Neuron (in vitro differentiated cells): ENCODE data around the gene SLC25A11.
"Not testable (repeated sequence)": the region's sequence is repeated elsewhere in the genome, so short reads cannot be mapped to it uniquely, and the experiment has no call there.

ENCODE experiments used
- H2AFZ ChIP-seq: one replicate; pipeline ENCODE4 v1.6.1; 2013; ENCODE audit warnings: low read depth, mild to moderate bottlenecking, inconsistent platforms, low read length, moderate library complexity
- H3K27me3 ChIP-seq: one replicate; pipeline ENCODE4 v1.6.1; 2013; ENCODE audit warnings: low read length; ENCODE audit not compliant: insufficient read depth
- H3K36me3 ChIP-seq: one replicate; pipeline ENCODE4 v1.6.1; 2013; ENCODE audit warnings: low read length; ENCODE audit not compliant: insufficient read depth
- H3K4me1 ChIP-seq: one replicate; pipeline ENCODE4 v1.6.1; 2013; ENCODE audit warnings: low read length; ENCODE audit not compliant: insufficient read depth
- H3K4me3 ChIP-seq: 2 replicates; pipeline ENCODE4 v1.5.1; 2013; ENCODE audit warnings: mild to moderate bottlenecking, low read length, moderate library complexity
- H3K9me3 ChIP-seq: one replicate; pipeline ENCODE4 v1.6.1; 2013; ENCODE audit warnings: low read length

SLC25A11 gene

GRCh38 chr17:4936436-4936835 lies 3.4 kb downstream of the SLC25A11 start:
- Histone ChIP-seq H3K27me3 (no peaks in the 10 kb centered on the region), H3K9me3 (no peaks in the 10 kb centered on the region), H2AFZ (no peak overlapping the region), H3K4me3 (no peak overlapping the region), H3K4me1 (peaks cover 18% of the 10 kb centered on the region), H3K36me3 (peaks cover 17% of the 10 kb centered on the region)

DNA sequence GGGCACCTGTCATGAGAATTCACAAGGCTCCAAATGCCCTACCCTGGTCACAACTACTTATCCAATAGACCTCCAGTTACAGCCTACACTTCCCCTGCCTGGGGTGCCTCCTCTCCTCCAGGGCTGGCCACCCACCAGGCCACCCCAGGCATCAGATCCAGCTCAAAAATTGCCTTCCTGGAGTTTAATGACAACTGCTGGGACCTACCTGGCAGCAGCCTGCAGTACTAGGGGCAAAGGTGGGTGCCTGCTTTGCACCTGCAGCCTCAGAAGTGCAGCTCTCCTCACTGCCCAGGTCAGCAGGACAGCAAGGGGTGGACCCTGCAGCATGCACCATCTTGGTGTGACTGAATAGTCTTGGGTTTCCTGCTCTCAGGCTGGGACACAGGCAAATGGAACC lies 4.2 kb downstream of the SLC25A11 start:
- Histone ChIP-seq H2AFZ (no peak overlapping the region), H3K4me1 (peaks cover 11% of the 10 kb centered on the region), H3K27me3 (no peaks in the 10 kb centered on the region), H3K36me3 (peaks cover 17% of the 10 kb centered on the region), H3K9me3 (no peaks in the 10 kb centered on the region), H3K4me3 (no peak overlapping the region)

DNA sequence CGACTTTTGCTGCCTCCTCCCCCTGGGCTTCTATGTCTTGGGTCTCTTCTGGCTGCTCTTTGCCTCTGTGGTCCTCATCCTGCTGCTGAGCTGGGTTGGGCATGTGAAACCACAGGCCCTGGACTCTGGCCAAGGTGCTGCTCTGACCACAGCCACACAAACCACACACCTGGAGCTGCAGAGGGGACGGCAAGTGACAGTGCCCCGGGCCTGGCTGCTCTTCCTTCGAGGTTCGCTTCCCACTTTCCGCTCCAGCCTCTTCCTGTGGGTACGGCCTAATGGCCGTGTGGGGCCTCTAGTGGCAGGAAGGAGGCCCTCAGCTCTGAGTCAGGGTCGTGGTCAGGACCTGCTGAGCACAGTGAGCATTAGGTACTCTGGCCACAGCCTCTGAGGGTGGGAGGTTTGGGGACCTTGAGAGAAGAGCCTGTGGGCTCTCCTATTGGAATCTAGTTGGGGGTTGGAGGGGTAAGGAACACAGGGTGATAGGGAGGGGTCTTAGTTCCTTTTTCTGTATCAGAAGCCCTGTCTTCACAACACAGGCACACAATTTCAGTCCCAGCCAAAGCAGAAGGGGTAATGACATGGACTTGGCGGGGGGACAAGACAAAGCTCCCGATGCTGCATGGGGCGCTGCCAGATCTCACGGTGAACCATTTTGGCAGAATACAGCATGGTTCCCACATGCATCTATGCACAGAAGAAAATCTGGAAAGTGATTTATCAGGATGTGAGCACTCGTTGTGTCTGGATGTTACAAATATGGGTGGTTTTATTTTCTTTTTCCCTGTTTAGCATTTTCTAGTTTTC lies 5.5 kb downstream of the SLC25A11 start:
- H3K36me3 ChIP-seq, result peaks cover 17% of the 10 kb centered on the region
- H3K4me1 ChIP-seq, result peaks cover 11% of the 10 kb centered on the region
- no peak overlapping the region for H3K4me3 ChIP-seq
- H3K9me3 ChIP-seq, result no peaks in the 10 kb centered on the region
- H2AFZ ChIP-seq, result no peak overlapping the region
- no peaks in the 10 kb centered on the region for H3K27me3 ChIP-seq

DNA sequence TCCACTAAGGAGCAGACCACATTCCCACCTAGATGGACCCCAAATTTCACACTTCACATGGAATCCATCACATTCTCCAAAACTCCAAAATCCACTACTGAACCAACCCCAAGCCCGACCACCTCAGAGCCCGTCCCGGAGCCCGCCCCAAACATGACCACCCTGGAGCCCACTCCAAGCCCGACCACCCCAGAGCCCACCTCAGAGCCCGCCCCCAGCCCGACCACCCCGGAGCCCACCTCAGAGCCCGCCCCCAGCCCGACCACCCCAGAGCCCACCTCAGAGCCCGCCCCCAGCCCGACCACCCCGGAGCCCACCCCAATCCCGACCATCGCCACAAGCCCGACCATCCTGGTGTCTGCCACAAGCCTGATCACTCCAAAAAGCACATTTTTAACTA lies 6.2 kb downstream of the SLC25A11 start:
- H3K4me3 ChIP-seq, result no peak overlapping the region
- H3K27me3 ChIP-seq, result no peaks in the 10 kb centered on the region
- peaks cover 4% of the 10 kb centered on the region for H3K4me1 ChIP-seq
- H3K9me3 ChIP-seq, result no peaks in the 10 kb centered on the region
- peaks cover 17% of the 10 kb centered on the region for H3K36me3 ChIP-seq
- no peak overlapping the region for H2AFZ ChIP-seq

- H3K27me3 ChIP-seq, result no peaks in the 10 kb centered on the region
- H2AFZ ChIP-seq, result no peak overlapping the region
- no peaks in the 10 kb centered on the region for H3K4me1 ChIP-seq
- no peak overlapping the region for H3K4me3 ChIP-seq
- peaks cover 10% of the 10 kb centered on the region for H3K36me3 ChIP-seq
- no peaks in the 10 kb centered on the region for H3K9me3 ChIP-seq
These were observed 7.1 kb downstream of the SLC25A11 start for GRCh38 chr17:4932756-4933155.

DNA sequence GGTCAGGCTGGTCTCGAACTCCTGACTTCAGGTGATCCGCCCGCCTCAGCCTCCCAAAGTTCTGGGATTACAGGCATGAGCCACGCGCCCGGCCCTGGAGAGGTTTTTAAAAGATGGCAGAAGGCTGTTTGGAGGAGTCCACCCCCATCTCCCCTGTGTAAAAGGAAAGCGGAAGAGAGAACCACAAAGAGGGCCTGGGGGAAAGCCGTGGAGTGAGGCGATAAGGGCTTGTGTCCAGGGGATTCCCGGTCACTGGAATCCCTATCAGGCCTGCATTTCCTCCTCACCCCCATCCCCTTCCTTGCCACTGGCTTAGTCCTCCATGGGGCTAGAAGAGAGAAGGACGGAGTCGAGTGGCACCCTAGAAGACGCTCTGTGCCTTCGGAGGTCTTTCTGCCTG lies 7.9 kb downstream of the SLC25A11 start, which contains the start of gene GP1BA:
Gene GP1BA, plus strand, starts transcription at position 315 of the 400 bp plus-strand sequence. CDS start 328 bp downstream, outside the sequence.
- no peak within 1 kb of the TSS for H3K4me3 ChIP-seq
- no peaks in the 10 kb centered on the region for H3K4me1 ChIP-seq
- no peaks in the 10 kb centered on the region for H3K27me3 ChIP-seq
- H2AFZ ChIP-seq, result no peak within 1 kb of the TSS
- H3K36me3 ChIP-seq, result peaks cover 3% of the 10 kb centered on the region
- H3K9me3 ChIP-seq, result no peaks in the 10 kb centered on the region

- H3K9me3 ChIP-seq, result no peaks in the 10 kb centered on the region
- H3K36me3 ChIP-seq, result no peaks in the 10 kb centered on the region
- no peaks in the 10 kb centered on the region for H3K4me1 ChIP-seq
- no peaks in the 10 kb centered on the region for H3K27me3 ChIP-seq
- H3K4me3 ChIP-seq, result no peak overlapping the region
- H2AFZ ChIP-seq, result no peak overlapping the region
These were observed 11.0 kb downstream of the SLC25A11 start for GRCh38 chr17:4928881-4929280.

GRCh38 chr17:4926577-4927335 lies 13.1 kb downstream of the SLC25A11 start:
- not testable (repeated sequence) for H2AFZ ChIP-seq, H3K27me3 ChIP-seq

DNA sequence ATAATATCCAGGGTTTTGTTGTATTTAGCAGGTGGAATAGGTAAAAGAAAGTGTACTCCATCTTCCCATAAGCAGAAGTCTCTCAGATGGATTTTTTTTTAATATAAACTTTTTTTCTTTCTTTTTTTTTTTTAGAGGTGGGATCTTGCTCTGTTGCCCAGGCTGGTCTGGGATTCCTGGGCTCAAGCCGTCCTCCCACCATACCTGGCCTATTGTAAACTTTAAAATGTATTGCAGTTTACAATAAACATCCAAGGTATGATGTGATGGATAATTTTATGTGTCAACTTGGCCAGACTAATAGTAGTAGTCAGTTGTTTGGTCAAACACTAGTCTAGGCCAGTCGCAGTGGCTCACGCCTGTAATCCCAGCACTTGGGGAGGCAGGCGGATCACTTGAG lies 18.5 kb downstream of the SLC25A11 start:
- Histone ChIP-seq H3K9me3 (no peaks in the 10 kb centered on the region), H3K4me1 (peaks cover 3% of the 10 kb centered on the region), H2AFZ (no peak overlapping the region), H3K4me3 (no peak overlapping the region), H3K27me3 (no peaks in the 10 kb centered on the region), H3K36me3 (no peaks in the 10 kb centered on the region)

More at GRCh38 chr17:4926577-4927335, 13.1 kb downstream of the SLC25A11 start:
- not testable (repeated sequence) for H3K9me3 ChIP-seq, H3K36me3 ChIP-seq, H3K4me1 ChIP-seq, H3K4me3 ChIP-seq

GRCh38 chr17:4920351-4921048 lies 19.3 kb downstream of the SLC25A11 start:
- Histone ChIP-seq H3K9me3 (no peaks in the 10 kb centered on the region), H2AFZ (no peak overlapping the region), H3K4me3 (no peak overlapping the region), H3K4me1 (peaks cover 3% of the 10 kb centered on the region), H3K27me3 (no peaks in the 10 kb centered on the region), H3K36me3 (no peaks in the 10 kb centered on the region)

GRCh38 chr17:4919511-4920047 lies 20.3 kb downstream of the SLC25A11 start:
- H3K4me3 ChIP-seq, result no peak overlapping the region
- H3K9me3 ChIP-seq, result no peaks in the 10 kb centered on the region
- no peak overlapping the region for H2AFZ ChIP-seq
- peaks cover 3% of the 10 kb centered on the region for H3K4me1 ChIP-seq
- H3K36me3 ChIP-seq, result no peaks in the 10 kb centered on the region
- no peaks in the 10 kb centered on the region for H3K27me3 ChIP-seq

GRCh38 chr17:4914551-4914950 lies 25.3 kb downstream of the SLC25A11 start:
- H3K27me3 ChIP-seq, H2AFZ ChIP-seq, H3K9me3 ChIP-seq, H3K4me1 ChIP-seq, H3K36me3 ChIP-seq, H3K4me3 ChIP-seq: not testable (repeated sequence)

- no peaks in the 10 kb centered on the region for H3K36me3 ChIP-seq
- no peaks in the 10 kb centered on the region for H3K27me3 ChIP-seq
- no peak overlapping the region for H3K4me3 ChIP-seq
- H3K9me3 ChIP-seq, result no peaks in the 10 kb centered on the region
- no peak overlapping the region for H2AFZ ChIP-seq
- no peaks in the 10 kb centered on the region for H3K4me1 ChIP-seq
These were observed 25.9 kb downstream of the SLC25A11 start for GRCh38 chr17:4913994-4914393.
